CD4-positive, alpha-beta T cell (primary cell): ENCODE data around the gene CTCFL. TPM values are rescaled to one million over a fixed set of nuclear protein-coding genes. Genes with fewer than 3 reads are reported as not detected.

ENCODE experiments used
- ATAC-seq: fragments of 200-7000 bp; cut with Tn5 transposase; one replicate; pipeline ENCODE4 v1.10.0; 2022; ENCODE audit warnings: mild to moderate bottlenecking; ENCODE audit not compliant: poor library complexity
- CTCF ChIA-PET: fragments of 350-600 bp; sonication (Branson Sonifier 250); formaldehyde crosslinking; loops from one replicate; lab custom pipeline; 2021; ENCODE audit warnings: antibody characterized with exemption, inconsistent platforms; lab: Charles Lee
- POLR2A ChIA-PET: fragments of 350-600 bp; sonication (Branson Sonifier 250); formaldehyde crosslinking; loops from one replicate; lab custom pipeline; 2021; ENCODE audit warnings: antibody characterized with exemption, inconsistent platforms; lab: Charles Lee
- DNase-seq, 14 experiments: peaks; one replicate each; pipeline ENCODE4 v3.0.0-alpha.2; 2013 to 2020; ENCODE audit warnings: mixed read lengths in 2 of 14
- H3K27ac ChIP-seq, 2 donors: one replicate each; pipeline versions ENCODE4 v1.5.1 to v1.7.0; 2013; ENCODE audit warnings: low read length in 2 of 2, low read depth in 1 of 2, mild to moderate bottlenecking in 1 of 2
- H3K27me3 ChIP-seq, 2 experiments: 1 replicate in 1 of 2; 2 replicates in 1 of 2; pipeline versions ENCODE4 v1.6.1 to v1.7.0; 2013; ENCODE audit warnings: low read length in 2 of 2, control low read depth in 1 of 2, mild to moderate bottlenecking in 1 of 2, moderate library complexity in 1 of 2; ENCODE audit not compliant: insufficient read depth in 2 of 2, control insufficient read depth in 1 of 2
- H3K36me3 ChIP-seq: one replicate; pipeline ENCODE4 v1.6.1; 2013; ENCODE audit warnings: low read length, control low read depth; ENCODE audit not compliant: insufficient read depth
- H3K4me1 ChIP-seq: one replicate; pipeline ENCODE4 v1.6.1; 2013; ENCODE audit warnings: low read length, control low read depth; ENCODE audit not compliant: insufficient read depth
- H3K4me3 ChIP-seq: one replicate; pipeline ENCODE4 v1.5.1; 2013; ENCODE audit warnings: mild to moderate bottlenecking, low read length, moderate library complexity
- H3K9me3 ChIP-seq, 2 experiments: 1 replicate in 1 of 2; 2 replicates in 1 of 2; pipeline versions ENCODE4 v1.6.1 to v1.7.0; 2013; ENCODE audit warnings: low read length in 2 of 2, mild to moderate bottlenecking in 2 of 2, control low read depth in 1 of 2, moderate library complexity in 1 of 2; ENCODE audit not compliant: control insufficient read depth in 1 of 2, insufficient read depth in 1 of 2
- H3K27ac Mint-ChIP-seq: one replicate; pipeline ENCODE4 v1.8.0; 2020; ENCODE audit warnings: mixed read lengths
- H3K27me3 Mint-ChIP-seq: one replicate; pipeline ENCODE4 v1.8.0; 2021; ENCODE audit warnings: mixed read lengths
- H3K36me3 Mint-ChIP-seq: one replicate; pipeline ENCODE4 v1.8.0; 2021; ENCODE audit warnings: low read depth, mixed read lengths
- H3K4me1 Mint-ChIP-seq: one replicate; pipeline ENCODE4 v1.8.0; 2021; ENCODE audit warnings: low read depth, mixed read lengths
- H3K4me3 Mint-ChIP-seq: one replicate; pipeline ENCODE4 v1.8.0; 2020; ENCODE audit warnings: mild to moderate bottlenecking, mixed read lengths
- H3K9me3 Mint-ChIP-seq: one replicate; pipeline ENCODE4 v1.8.0; 2020; ENCODE audit warnings: mixed read lengths
- CTCF ChIP-seq: fragments of 200-600 bp; IDR thresholded peaks from one replicate; pipeline ENCODE4 v1.8.0; 2022; ENCODE audit warnings: antibody characterized with exemption, mild to moderate bottlenecking
- intact Hi-C, 2 experiments: fragments of 100-400 bp; cut with DNase I in 1 of 2; cut with micrococcal nuclease in 1 of 2; formaldehyde crosslinking; loops; one replicate each; pipeline versions ENCODE4 v1.15.1 to v1.9.0; 2023 to 2025; cut with DNase I, micrococcal nuclease
- total RNA-seq, 174 experiments: library from RNA in 2 of 174; stranded (reverse) in 2 of 174; gene quantifications; one replicate each; pipeline ENCODE4 v1.2.3 and lab custom pipeline; 2021 to 2026

Gene CTCFL
- total RNA-seq, 2 experiments from 2014 or later: not detected

- H3K9me3 Mint-ChIP-seq: no peaks in the 10 kb centered on the region
- no peak for TF ChIP-seq CTCF
- peaks cover 10 to 11% of the 10 kb centered on the region in 2 experiments for H3K27me3 ChIP-seq
- ATAC-seq (no peak), DNase-seq (no peak)
- H3K4me3 Mint-ChIP-seq: no peak overlapping the region
- H3K4me3 ChIP-seq: no peak overlapping the region
- no peak overlapping the region for H3K27ac Mint-ChIP-seq
- peaks cover 42% of the 10 kb centered on the region for H3K27me3 Mint-ChIP-seq
- H3K27ac ChIP-seq: no peak overlapping the region
- POLR2A ChIA-PET: no interaction called here
- no peaks in the 10 kb centered on the region for H3K36me3 Mint-ChIP-seq
- H3K4me1 Mint-ChIP-seq: no peaks in the 10 kb centered on the region
- no peaks in the 10 kb centered on the region for H3K36me3 ChIP-seq
- intact Hi-C loops: no loop called here
- no peaks in the 10 kb centered on the region for H3K4me1 ChIP-seq
- no peaks in the 10 kb centered on the region for H3K9me3 ChIP-seq
- CTCF ChIA-PET: no interaction called here
Observed at GRCh38 chr20:57535297-57535696, 10.4 kb upstream of the CTCFL start.

GRCh38 chr20:57532104-57532503, 7.2 kb upstream of the CTCFL start:
- no peak overlapping the region for H3K4me3 ChIP-seq
- Mint-ChIP-seq H3K27me3 (peaks cover 36% of the 10 kb centered on the region), H3K4me1 (no peaks in the 10 kb centered on the region), H3K4me3 (no peak overlapping the region), H3K27ac (no peak overlapping the region), H3K36me3 (no peaks in the 10 kb centered on the region), H3K9me3 (no peaks in the 10 kb centered on the region)
- H3K36me3 ChIP-seq: no peaks in the 10 kb centered on the region
- intact Hi-C loops: no loop called here
- no peaks in the 10 kb centered on the region for H3K4me1 ChIP-seq
- H3K9me3 ChIP-seq: no peaks in the 10 kb centered on the region
- DNase-seq (no peak), ATAC-seq (no peak)
- TF ChIP-seq CTCF: no peak
- ChIA-PET POLR2A (no interaction called here), CTCF (no interaction called here)
- peaks cover 6% of the 10 kb centered on the region in 2 experiments for H3K27me3 ChIP-seq
- no peak overlapping the region for H3K27ac ChIP-seq

- Histone ChIP-seq H3K4me1 (no peaks in the 10 kb centered on the region), H3K27me3 (peaks cover 0 to 3% of the 10 kb centered on the region in 2 experiments), H3K9me3 (no peaks in the 10 kb centered on the region), H3K4me3 (no peak overlapping the region), H3K36me3 (no peaks in the 10 kb centered on the region), H3K27ac (no peak overlapping the region)
- no peak for ATAC-seq
- H3K9me3 Mint-ChIP-seq: no peaks in the 10 kb centered on the region
- ChIA-PET POLR2A (no interaction called here), CTCF (no interaction called here)
- no peak for TF ChIP-seq CTCF
- peaks cover 19% of the 10 kb centered on the region for H3K27me3 Mint-ChIP-seq
- no peaks in the 10 kb centered on the region for H3K36me3 Mint-ChIP-seq
- H3K27ac Mint-ChIP-seq: no peak overlapping the region
- intact Hi-C loops: no loop called here
- H3K4me3 Mint-ChIP-seq: no peak overlapping the region
- no peaks in the 10 kb centered on the region for H3K4me1 Mint-ChIP-seq
- DNase-seq: no peak
Observed at GRCh38 chr20:57530327-57530981, 5.5 kb upstream of the CTCFL start.
